Stimulated activated CD8-positive, alpha-beta memory T cell treated with anti-CD3 and anti-CD28 coated beads, Interleukin-15, amount 100 ng/mL, for 48 hours (primary cell): ENCODE measurements around the gene DTNBP1.

ENCODE experiments used
- DNase-seq, 2 donors: peaks; one replicate each; pipeline ENCODE4 v3.0.0-alpha.2; 2020; ENCODE audit warnings: low read depth in 2 of 2

The DTNBP1 gene, protein sequence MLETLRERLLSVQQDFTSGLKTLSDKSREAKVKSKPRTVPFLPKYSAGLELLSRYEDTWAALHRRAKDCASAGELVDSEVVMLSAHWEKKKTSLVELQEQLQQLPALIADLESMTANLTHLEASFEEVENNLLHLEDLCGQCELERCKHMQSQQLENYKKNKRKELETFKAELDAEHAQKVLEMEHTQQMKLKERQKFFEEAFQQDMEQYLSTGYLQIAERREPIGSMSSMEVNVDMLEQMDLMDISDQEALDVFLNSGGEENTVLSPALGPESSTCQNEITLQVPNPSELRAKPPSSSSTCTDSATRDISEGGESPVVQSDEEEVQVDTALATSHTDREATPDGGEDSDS

DNA sequence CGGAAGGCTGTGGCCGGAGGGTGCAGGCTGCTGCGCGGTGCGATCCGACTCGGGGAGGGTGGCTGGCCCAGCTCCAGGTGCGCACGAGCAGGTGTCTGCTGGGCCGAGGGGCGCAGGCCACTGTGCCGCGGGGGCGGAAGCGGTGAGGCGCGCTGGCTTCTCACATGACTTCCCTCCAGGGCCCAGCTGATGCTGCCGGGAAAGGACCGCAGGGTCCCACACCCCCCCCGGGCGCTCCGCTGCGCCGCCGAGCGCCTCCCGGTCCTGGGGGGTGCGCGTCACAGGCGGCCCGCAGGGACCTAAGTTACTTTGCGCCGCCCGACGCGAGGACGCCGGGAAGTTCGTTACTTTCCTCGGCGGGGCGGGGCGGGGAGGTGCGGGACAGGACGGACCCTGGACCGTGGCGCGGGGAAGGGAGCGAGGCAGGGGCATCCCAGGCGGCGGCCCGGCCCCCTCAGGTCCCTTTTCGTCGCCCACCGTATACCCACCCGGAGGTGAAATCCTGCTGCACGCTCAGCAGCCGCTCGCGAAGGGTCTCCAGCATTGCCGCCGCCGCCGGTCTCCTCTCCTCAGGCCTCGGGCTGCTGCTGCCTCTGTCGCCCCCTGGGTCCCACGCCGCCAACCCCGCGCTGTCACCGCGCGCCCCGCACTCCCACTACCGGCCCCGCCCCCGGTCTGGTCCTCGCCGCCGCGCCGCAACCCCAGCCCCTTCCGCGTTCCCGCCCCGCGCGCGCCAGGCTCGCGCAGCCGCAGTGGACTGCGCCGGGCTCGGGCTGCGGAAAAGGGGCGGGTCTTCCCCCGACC lies at the start of gene DTNBP1:
TSS of gene DTNBP1 (minus strand) at position 703 of the 804 bp plus-strand sequence. CDS start at position 544, 159 bp downstream.
- DNase-seq: peak; percentile 77

DNA sequence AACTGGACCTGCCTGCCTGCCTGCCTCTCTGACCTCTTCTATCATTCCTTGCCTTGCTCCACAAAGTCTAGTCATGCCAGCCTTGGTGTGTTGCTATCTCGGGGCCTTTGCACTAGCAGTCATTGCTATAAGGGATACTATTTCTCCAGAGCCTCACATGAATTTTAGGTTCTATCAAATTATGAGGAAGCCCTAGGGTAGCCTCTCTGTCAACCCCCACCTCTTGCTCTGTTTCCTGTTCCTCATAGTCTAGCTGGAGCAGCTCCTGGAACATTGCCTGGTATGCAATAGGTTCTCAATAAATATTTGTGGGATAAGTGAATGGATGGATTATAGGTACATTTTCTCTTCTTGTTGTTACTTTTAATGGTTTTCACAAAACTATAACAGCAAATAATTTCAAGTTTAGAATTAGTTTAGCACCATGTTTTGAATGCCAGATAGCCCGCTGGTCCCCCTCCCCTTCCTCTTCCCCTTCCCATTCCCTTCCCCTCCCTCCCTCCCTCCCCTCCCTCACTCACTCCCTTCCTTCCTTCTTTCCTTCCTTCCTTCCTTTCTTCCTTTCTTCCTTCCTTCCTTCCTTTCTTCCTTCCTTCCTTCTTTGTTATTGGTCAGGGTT lies 46.9 kb upstream of the DTNBP1 start:
- no peak for DNase-seq

DNA sequence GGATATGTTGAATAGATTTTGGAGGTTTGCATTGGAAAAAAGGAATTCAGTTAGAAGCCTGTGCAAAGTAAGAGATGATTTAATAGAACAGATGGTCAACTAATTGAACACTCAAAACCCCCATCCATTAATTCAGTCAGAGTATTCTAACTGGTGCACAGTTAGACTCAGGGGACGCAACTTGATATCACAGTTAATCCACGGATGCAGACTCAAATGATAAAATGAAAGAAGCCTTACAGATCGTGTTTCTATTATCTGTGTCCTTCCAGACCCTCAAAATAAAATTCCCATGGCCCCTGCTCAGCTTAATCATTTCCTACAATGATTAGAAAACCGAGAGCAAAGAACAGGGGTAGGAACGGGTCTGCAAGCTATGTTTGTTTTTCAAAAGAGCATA lies 45.4 kb upstream of the DTNBP1 start:
- DNase-seq: no peak

DNA sequence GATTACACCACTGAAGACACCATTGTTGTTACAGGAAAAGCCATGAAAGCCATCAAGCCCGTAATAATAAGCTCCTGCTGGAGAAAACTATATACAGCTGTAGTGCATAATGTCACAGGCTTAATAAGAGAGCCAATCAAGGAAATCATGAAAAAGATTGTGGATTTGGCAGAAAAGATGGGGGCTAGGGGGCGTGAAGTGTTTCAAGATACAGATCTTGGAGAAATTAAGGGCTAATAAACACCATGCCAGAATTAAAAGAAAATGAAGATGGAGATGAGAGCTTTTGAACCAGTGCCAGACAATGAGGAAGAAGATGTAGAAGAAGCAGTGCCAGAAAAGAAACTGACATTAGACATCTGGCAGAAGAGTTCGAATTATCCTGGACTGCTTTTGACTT lies 43.2 kb upstream of the DTNBP1 start:
- no peak for DNase-seq

DNA sequence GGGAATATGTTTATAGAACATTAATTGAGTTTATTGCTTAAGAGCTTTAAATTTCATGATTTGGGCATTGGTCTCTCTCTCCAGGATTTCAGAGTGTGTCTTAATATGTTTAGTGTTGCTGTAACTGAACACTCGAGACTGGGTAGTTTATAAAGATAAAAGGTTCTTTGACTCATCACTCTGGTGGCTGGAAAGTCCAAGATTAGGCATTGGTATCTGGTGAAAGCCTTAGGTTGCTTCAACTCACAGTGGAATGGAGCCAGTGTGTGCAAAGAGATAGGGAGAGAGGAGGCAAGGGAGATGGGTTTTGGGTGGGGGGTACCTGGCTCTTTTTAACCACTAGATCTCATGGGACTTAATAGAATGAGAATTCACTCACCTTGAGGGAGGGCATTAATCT lies 35.6 kb upstream of the DTNBP1 start:
- no peak for DNase-seq

DNA sequence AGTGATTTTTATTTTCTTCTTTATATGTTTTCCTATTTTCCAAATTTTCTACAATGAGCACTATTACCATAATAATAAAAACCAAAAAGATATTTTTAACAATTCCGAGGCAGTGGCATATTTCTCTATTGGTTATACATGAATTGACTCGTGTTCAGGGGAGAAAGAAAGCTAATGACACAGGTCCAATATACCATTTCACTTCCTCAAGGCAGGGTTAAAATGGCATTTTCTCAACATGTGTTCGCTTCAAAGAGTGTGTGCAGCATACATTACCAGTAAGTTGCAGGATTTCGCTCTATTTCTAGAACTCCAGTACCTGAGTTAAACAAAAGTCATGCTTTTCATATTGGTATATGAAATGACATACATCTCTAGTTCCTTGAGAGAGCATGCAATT lies 35.1 kb upstream of the DTNBP1 start:
- DNase-seq: no peak

DNA sequence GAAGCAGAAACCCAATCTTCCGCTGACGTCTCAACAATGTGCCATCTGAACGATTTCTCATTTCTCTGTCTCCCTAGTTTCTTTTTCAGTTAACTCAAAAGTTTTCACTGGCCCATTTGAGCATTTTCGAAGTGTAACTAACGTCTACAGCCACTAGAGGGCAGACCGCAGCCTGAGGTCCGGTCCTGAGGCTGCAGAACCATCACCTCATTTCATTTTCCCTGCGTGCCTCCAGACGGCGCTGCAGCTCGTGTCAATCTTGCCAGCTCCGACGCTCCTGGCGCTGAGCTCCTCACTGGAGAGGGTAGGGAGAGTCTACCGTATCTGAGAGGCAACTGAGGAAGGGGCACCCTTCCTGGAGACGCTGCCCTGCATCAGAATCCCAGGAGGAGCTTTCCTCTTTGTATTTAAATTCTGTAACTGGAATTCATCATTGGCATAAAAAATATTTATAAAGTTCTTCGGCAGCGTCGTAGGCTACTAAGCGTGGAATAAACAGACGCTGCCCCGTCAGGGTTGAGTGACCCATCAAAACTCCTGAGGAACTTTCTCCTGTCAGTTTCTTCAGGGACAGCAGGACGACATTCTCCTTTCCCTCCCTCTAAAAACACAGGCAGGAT lies 28.5 kb upstream of the DTNBP1 start:
- DNase-seq: peak; percentile 58 to 63

DNA sequence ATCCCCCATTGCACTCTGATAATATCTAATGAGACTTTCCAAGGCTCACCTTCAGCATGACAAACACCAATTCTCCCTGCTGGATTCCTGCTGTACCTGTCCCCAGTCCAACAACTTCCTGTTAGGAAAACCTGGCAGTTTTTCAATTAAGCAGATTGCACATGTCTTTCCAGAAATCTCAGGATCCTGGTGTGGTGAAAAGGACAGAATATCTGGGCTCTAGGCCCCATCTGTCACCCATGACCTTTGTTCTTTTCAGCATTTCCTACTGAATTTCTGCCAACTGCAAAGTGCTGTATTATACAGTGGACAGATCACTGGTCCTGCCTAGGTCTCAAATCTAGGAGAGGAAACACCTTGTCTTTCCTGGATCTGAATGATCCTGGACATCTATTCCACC lies 27.7 kb upstream of the DTNBP1 start:
- no peak for DNase-seq

DNA sequence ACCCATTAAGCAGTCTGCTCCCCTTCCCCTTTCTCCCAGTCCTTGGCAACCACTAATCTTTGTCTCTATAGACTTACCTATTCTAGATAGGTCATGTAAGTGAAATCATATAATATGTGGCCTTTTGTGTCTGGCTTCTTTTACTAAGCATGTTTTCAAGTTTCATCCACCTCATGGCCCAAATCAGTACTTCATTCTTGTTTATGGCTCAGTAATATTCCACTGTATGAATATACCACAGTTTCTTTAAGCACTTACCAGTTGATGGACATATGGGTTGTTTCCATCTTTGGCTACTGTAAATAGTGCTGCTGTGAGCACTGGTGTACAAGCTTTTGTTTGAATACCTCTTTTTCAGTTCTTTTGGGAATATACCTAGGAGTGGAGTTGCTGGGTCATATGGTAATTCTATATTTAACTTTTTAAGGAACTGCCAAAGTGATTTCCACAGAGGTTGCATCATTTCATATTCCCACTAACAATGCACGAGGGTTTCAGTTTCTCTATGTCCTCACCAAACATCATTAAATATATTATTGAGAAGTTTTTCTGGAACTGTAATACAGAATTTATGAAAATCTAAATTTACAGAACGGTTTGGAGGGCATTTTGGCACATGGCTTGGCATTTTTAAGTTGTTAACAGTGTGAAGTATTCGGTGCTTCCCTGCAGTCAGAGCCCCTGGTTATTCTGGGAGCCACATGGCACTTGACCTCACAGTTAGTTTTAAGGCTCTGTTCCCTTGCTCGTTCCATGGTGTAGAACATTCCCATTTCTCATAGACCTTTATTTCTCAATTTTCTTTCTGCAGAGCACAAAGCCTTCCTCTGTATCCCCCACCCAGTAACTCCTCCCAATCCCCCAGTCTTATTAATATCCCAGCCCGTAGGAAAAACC lies 27.0 kb upstream of the DTNBP1 start:
- DNase-seq: no peak

DNA sequence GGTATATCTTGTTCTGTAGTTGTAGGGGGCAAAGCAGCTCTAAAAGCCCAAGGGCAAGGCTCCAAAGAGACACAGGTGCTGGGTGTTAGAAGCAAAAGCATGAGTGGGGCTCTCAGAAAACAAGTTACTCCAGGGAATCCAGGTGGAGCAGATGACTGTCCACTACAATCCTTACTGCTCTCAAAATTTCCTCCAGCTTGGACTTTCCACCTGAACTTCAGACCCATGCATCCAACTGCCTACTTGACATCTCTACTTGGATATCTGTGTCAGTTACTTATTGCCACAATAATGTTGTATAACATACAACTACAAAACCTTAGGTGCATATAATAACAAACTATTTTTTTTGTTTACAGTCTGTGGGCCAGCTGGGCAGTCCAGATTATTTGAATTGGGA lies 22.8 kb upstream of the DTNBP1 start:
- DNase-seq: no peak

DNA sequence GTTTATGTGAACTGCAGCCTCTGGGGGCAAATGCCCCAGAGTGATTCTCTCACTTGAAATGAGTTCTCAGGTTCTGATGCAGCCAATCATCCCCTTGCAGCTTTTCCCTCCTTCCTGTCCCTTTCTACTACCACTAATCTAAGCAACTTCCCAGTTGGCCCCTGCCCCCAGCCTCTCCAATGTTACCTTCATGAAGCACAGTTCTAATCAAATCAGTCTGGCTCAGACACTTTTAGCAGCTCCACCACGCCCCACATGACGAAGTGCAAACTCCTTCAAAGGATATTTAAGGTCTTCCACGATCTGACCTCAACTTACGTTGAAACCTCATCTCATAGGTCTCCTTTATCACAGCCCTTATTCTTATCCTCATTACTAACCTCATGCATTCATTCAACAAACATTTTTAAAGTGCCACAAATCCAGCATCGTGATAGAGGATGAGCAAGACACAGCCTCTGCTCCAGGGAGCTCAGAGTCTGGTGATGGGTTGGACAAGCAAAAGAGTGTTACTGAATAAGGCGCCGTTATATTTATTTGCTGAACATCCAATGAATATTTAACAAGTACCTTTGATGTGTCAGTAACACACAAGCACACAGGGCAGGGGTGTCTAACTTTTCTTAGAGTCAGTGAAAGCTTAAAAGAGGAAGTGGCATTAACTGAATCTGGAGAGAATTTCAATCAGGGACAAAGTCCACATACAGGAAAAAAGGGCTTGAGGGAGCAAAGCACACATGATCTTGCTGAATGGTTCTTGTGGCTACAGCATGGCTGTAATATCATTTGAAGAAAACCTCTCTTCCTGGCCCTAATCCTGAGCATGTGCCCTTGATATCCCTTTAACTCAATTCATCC lies 20.4 kb upstream of the DTNBP1 start:
- no peak for DNase-seq

DNA sequence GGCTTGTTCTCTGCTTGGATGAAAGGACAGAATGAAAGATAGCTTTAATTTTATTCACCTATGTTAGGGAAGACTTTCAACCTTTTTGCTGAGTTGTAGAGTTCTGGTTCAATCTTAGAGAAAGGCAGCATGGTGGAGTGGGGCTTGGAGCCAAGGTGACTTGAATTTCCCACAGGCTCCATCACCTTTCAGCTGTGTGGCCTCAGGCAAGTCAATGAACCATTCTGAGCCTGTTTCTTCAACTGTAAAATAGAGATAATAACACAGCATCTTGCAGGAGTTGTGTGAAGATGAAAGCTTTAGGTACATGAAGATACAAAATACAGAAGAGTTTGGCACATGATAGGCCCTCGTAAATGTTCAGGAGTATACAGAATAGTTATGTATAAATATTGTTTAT lies 19.1 kb upstream of the DTNBP1 start:
- no peak for DNase-seq

DNA sequence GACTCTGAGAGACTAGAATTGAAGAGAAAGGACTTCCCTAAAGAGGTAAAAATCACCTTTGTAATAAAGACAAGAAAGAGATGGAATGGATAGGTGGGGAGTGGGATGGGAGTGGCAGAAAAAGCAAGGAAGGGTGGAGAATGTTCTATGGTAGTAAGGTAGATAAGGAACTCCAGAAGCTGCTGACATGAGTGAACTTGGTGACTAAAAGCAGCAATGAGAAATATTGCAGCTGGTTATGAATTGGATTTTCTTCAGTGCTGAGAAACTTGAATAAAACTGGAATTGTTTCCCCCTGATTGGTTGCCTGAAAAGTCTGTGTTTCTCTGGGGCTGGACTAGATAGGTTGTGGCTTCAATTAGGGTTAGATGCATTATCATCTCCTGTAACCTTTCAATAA lies 15.7 kb upstream of the DTNBP1 start:
- DNase-seq: no peak

DNA sequence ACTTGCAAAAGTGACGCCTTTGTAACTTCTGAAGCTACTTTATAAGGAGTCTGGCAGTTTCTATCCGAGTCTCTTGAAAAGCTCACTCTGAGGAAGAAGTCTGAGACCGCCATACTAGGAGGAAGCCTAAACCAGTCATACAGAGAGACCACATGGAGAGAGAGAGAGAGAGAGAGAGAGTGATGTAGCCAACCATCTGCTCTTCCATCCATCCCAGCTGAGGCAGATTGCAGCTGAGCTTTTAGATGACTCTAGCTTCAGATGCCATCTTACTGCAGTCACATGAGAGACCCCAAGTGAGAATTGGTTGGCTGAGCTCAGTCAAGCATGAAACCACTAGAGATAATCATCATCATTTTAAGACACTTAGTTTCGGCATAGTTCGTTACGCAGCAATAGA lies 15.0 kb upstream of the DTNBP1 start:
- DNase-seq: no peak

DNA sequence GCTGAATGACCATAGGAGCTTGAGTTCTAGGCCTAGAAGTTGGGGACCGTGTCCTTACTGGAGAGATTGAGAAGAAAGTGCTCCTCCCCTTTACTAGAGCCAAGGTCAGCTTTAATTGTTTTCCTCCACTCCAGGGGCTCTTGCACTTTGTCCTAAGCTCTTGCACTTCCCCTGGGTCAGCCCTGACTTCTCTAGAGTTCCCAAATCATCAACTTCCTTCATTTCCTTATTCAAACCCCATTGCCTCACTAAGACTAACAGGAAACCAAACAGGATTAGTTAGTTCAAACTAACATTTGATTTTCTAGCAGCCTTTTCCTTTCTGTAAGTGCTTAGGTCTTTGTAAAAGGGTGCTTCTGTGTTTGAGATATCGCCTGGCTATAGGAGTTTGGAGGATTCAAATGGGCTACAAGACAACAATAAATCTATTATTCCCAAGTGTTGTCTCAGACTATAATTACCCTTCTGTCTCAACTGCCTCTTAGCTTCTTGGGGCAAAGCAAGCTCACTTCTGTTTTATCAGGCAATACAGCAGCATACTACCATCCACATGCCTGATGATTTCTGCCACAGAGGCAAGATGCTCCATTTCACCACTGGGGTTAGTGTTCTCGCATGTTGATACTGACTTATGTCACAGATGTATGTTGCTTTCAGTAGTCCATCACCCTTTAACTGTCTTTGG lies 12.8 kb upstream of the DTNBP1 start:
- DNase-seq: no peak

DNA sequence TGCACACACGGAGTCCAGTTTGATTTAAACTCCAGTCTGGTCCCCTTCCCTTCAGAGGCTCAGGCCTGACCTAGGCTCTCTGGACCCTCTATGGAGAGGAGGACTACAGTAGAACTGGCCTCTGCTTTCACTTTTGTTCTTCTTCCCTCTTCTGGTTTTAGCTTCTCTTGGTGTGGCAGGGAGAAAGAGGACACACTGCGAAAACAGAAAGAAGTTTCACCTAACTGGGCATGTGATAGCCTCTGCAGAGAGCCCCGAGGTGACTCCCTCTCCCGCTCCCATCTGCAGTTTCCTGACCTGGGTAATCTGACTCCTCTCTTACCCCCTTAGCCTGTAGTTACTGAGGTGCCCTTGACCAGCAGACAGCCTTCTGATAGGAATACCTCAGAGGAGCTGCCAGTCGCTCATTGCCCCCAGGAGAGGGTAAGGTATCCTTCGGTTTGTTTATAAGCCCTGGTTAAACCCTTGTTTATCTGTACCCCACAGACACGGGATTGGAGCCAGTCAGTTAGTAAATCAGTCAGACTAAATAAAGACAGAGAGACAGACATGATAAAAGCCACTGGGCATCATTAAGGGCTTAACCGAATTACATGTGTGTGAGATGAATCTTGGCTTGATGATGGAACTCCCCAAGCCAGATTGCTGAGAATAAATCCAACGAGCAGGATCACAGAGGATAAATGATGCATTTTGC lies 12.0 kb upstream of the DTNBP1 start:
- no peak for DNase-seq

DNA sequence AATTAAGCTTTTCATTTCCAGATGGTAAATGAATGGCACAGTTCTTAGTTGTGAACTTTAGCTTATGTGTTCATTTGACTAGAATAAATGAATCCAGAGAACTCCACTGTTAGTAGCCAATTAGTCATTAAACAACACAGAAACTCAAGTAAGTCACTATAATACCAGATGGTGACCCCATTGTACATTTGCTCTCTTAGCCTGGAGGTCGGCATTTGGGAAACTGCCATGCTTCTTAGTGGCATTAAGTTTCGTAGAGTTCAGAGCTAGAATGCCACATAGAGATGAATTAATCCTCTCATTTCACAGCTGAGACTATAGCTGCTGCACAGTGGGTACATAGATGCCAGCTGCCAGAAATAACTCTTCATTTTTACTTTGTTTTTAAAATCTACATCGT lies 10.8 kb upstream of the DTNBP1 start:
- DNase-seq: no peak

DNA sequence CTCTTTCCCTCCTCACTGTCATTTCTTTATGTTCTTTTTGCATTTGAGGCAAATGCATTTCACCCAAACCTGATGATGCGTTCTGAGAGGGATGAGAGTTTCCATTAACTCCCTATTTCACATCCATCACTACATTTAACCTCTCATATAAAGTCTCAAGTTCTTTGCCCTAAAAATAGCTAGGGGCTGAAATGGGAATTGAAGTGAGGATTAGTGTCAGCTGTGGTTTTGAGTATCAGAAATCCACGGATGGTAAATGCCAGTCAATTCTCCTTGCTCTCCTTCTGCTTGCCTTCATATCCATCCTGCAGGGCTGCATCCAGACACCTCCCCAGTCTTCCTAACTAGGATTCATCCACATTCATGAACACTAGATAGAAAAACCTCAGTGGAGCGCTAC lies 10.0 kb upstream of the DTNBP1 start:
- DNase-seq: no peak

DNA sequence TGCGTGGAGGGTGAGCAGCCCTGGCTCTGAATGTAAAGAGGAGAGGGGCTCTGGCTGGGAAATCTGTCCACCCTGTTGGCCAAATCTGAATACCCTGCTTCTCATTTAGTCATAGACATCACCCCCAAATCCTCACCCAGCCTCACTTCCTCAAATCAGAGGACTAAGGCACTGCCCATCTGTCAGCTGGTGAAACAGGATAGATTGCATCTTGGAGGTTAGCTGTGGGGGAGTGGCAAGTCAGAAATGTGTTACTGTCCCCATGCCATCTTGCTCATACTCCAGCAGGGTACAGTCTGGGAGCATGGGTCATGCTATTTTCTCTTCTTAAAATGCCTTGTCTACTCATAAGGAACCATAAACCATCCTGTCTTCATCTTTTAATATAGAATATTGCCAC lies 9.5 kb upstream of the DTNBP1 start:
- DNase-seq: no peak
